Prostate gland (tissue), 2 donors: ENCODE results near the gene MIER2.

Experiments used
- CTCF ChIP-seq, 4 experiments: fragments of 200-600 bp in 2 of 4; fragments of 450-650 bp in 2 of 4; sonication (generic) in 2 of 4; IDR thresholded peaks; 1 replicate in 3 of 4; 2 replicates in 1 of 4; pipeline ENCODE4 v1.5.1; 2016 to 2019; ENCODE audit warnings: antibody characterized with exemption in 4 of 4, mild to moderate bottlenecking in 2 of 4, moderate library complexity in 2 of 4
- POLR2A ChIP-seq: fragments of 450-650 bp; IDR thresholded peaks from one replicate; pipeline ENCODE4 v1.6.1; 2016; ENCODE audit warnings: antibody characterized with exemption, mild to moderate bottlenecking

DNA sequence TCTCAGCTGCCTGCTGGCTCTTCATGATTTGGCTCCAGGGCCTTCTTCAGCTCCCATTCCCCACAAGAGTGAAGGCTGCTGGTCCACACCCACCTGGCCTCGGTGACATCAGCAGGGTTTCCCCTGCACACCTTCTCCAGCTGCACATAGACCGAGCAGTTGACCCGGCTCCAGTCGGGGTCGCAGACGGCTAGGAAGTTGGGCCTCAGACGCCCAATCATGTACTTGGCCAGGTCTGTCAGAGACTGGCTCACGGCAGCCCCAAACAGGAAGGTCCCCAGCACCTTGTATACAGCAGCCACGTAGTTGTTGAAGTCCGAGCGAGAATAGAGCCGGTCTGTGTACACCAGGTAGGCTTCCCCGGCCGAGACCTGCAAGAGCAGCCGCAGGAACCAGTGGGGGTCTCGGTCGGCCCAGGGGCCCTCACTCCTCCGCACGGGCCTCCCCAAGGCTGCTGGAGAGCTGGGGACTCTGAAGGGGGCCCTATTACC is 57.2 kb downstream of the MIER2 start:
- no peak for TF ChIP-seq CTCF (IDR thresholded peaks at IDR 0.05)
- no peak for TF ChIP-seq POLR2A
